ENCODE data around the gene NPTX1.
A peak's percentile ranks its signal among the peaks of the same experiment; 100 is the strongest.

The NPTX1 gene

DNA sequence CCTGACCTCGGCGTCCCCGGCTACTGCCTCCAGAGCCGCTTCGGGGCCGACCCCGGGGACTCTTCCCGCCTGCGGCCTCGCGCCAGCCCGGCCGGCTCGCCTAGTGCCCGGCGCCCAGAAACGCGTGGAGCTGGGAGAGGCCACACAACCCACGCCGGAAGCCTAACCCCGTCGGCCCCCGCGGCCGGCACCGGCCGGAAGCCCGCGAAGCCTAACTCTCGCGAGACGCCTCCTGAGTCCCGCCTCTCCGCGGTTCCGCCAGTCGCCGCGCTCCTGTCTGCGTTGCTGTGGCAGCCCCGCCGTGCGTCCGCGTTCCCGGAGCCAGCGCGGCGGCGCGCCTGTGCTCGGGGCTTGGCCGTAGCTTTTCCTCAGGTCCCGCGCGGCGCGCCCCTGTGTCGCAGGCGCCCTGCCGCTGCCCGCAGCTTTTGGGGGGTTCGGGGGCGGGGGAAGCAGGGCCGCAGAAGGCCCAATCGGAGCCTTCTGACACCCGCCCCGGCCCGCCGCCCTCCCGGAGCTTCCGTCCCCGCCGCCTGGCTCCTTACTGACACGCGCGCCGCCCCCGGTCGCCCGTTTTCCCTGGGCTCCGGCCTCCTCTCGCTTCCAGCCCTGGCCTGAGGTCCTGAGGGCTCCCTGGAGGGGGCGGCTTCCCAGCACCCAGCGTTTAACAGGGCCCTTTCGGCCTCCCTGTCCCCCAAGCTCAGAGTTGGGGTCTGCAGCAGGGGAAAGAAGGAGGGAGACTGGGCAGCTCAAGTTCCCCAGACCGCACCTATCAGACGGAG, 21.7 kb downstream of the NPTX1 start:
- H3K27me3 ChIP-seq = peaks cover 0 to 29% (median 19%) of the 10 kb centered on the region in 11 experiments; a peak in 12 of 22 replicates
- no peaks in the 10 kb centered on the region for H3K9me3 ChIP-seq (replicated peaks in 1 of 11)
- no peaks in the 10 kb centered on the region for H4K20me1 ChIP-seq
- peak overlapping the region; percentile 65 to 85 (median 74) for H3K4me3 ChIP-seq
- peak overlapping the region; percentile 90 to 99 (median 96) for H3K27ac ChIP-seq
- peaks cover 39 to 58% (median 50%) of the 10 kb centered on the region in 10 experiments for H3K4me1 ChIP-seq
- no peak for TF ChIP-seq Cebpa-rat (IDR thresholded peaks at IDR 0.05)
- H3K36me3 ChIP-seq = no peaks in the 10 kb centered on the region
- peak overlapping the region; percentile 88 to 98 (median 95) for H3K9ac ChIP-seq
- peak overlapping the region; percentile 87 to 98 (median 95) for H3K4me2 ChIP-seq

DNA sequence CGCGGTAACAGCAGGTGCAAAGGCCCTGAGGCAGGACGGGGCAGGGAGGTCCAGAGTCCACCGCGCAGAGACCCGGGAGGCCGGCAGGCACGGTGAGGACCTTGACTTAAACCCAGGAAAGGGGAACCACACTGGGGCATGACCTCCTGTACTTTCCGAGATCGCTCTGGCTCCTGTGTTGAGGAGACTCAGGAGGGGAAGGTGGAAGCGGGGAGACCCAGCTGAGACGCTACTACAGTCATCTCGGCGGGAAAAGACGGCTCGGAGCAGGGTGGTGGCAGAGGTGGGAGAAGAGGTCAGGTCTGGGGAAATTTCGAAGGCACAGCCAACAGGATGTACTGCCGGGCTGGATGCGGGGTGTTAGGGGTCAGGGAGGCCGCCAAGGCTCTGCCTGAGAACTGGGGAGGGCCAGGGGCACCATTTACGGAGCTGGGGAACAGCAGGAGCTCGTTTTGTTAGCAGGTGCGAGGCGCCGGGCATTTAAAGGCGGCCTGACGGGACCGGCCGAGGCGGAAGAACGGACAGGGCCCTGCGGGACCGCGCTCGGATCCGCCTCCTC, 22.3 kb downstream of the NPTX1 start:
- H4K20me1 ChIP-seq = no peaks in the 10 kb centered on the region; a peak in 1 of 22 replicates
- no peaks in the 10 kb centered on the region for H3K9me3 ChIP-seq (replicated peaks in 1 of 11)
- peak overlapping the region; percentile 87 to 98 (median 95) for H3K4me2 ChIP-seq
- no peak for TF ChIP-seq Cebpa-rat (IDR thresholded peaks at IDR 0.05)
- peaks cover 39 to 58% (median 50%) of the 10 kb centered on the region in 10 experiments for H3K4me1 ChIP-seq
- H3K4me3 ChIP-seq = peak overlapping the region; percentile 65 to 85 (median 74)
- H3K9ac ChIP-seq = peak overlapping the region; percentile 88 to 98 (median 95)
- peak overlapping the region; percentile 90 to 99 (median 96) for H3K27ac ChIP-seq
- no peaks in the 10 kb centered on the region for H3K36me3 ChIP-seq
- peaks cover 0 to 27% (median 19%) of the 10 kb centered on the region in 11 experiments; a peak in 12 of 22 replicates for H3K27me3 ChIP-seq

DNA sequence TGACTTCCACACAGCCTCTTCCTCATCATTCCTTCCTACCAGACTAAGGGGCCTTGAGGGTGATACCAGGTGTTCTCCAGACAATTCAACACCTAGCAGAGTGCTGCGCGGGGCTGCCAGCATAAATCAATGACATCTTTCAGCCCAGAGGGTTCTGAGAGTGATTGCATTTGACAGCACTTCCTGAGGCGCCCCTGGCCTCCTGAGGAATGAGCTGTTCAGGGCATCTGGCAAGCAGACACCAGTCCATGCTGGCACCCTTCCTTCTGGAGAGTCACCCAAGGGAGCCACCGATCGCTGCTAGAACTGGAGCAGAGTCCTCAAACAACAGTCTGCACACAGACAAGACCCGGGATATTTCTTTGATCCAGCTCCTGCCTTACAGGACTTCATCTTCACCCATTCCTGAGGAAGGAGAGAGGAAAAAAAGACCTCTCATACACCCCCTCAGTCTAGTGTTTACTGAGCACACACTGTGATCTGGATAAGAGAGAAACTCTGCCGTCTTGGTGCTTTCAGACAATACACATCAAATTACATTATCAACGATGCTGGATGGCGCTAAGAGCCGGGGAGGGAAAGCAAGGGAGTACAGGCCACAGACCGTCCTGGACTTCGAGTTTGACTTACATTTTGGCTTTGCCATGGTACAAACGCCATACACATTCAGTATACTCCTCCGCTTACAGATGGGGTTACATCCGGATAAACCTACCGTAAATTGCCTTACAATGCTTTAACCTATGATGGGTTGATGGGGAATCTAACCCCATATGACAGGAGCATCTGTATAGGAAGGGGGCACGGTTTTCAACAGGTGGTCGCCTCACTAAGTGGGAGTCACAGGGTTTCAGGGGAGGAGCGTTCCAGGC, 23.0 kb downstream of the NPTX1 start:
- H3K27ac ChIP-seq = peak overlapping the region in 8 of 11 experiments; percentile 92 to 99 (median 96); a peak in 14 of 22 replicates
- no peaks in the 10 kb centered on the region for H3K36me3 ChIP-seq
- peak overlapping the region; percentile 65 to 85 (median 74); a peak in 17 of 20 replicates for H3K4me3 ChIP-seq
- TF ChIP-seq Cebpa-rat (IDR thresholded peaks at IDR 0.05) = no peak
- H3K4me2 ChIP-seq = peak overlapping the region; percentile 87 to 98 (median 95)
- H3K9ac ChIP-seq = peak overlapping the region in 9 of 11 experiments; percentile 38 to 98 (median 92); a peak in 13 of 22 replicates
- no peaks in the 10 kb centered on the region; a peak in 1 of 22 replicates for H4K20me1 ChIP-seq
- peaks cover 0 to 22% (median 15%) of the 10 kb centered on the region in 11 experiments; a peak in 9 of 22 replicates for H3K27me3 ChIP-seq
- peaks cover 36 to 56% (median 50%) of the 10 kb centered on the region in 10 experiments for H3K4me1 ChIP-seq
- no peaks in the 10 kb centered on the region for H3K9me3 ChIP-seq (replicated peaks in 1 of 11)

DNA sequence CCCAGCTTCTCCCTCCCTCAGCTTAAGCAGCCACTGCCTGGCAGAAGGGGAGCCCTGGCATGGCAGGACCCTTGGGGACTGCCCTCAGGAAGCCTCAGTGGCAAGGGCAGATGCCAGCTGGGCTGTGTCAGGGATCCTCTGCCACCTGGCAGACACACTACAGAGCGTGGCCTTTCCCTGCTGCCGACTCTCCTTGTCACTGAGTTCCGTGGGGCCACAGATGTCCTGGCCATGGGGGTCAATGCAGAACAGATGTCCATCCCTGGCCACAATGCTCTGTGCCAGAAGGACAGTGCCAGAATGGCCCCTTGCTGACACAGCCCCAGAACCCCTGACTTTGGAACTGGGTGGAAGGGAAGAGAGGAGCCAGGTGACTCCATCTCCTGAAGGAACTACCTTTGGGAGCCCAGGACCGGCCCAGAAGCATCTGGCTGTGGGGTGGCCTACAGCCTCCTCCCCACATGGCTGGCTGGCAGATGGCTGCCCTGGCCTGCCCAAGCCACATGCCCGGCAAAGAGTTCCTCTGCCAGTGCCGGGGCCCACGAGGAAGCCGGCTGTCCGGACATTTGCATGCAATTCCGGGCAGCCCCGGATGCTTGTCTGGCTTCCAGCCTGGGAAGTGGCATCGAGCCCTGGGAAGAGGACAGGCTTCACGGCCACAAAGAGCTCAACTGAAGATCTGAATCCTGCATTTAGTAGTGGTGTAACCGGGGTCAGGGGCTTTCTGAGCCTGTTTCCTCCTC, 24.1 kb downstream of the NPTX1 start:
- H3K36me3 ChIP-seq = no peaks in the 10 kb centered on the region
- no peaks in the 10 kb centered on the region; a peak in 1 of 22 replicates for H4K20me1 ChIP-seq
- H3K27me3 ChIP-seq = peaks cover 0 to 18% (median 7%) of the 10 kb centered on the region in 11 experiments; a peak in 8 of 22 replicates
- no peak overlapping the region for H3K27ac ChIP-seq
- peak overlapping the region in 8 of 11 experiments; percentile 4 to 40 (median 34); a peak in 10 of 22 replicates for H3K9ac ChIP-seq
- peaks cover 26 to 46% (median 40%) of the 10 kb centered on the region in 10 experiments for H3K4me1 ChIP-seq
- H3K9me3 ChIP-seq (replicated peaks in 1 of 11) = no peaks in the 10 kb centered on the region
- no peak for TF ChIP-seq Cebpa-rat (IDR thresholded peaks at IDR 0.05)
- peak overlapping the region in 7 of 11 experiments; percentile 17 to 69 (median 47); a peak in 13 of 22 replicates for H3K4me2 ChIP-seq
- no peak overlapping the region for H3K4me3 ChIP-seq

DNA sequence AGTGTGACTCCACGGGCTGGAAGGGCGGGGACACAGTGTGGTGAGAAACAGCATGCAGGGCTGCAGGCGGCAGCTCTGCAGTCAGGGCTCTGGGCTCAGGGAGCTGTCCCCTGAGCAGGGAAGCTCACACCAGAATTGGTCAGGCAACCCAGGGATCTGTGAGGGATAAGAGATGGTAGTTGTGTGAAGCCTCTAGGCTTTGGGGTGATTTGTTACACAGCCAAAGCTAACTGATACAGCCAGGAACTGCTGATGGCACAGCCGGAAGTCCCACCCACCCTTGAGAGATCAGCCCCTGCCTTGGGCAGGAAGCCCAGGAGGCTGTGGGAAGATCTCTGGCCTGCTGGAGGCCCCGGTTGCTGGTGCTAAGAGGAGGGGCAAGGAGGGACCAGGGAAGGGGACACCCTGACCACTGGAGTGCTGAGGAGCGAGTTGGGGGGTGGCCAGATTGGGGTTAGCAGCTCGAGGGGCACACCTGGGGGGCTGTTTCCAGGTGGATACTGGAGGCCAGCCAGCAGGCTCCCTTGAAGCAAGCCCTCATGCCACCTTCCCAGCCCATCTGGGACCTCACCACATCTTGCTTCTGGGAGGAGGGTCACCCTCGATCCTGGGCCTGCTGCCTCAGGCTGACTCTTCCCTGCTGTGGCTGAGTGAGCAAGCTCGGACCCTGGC, 25.2 kb downstream of the NPTX1 start:
- no peak overlapping the region for H3K27ac ChIP-seq

DNA sequence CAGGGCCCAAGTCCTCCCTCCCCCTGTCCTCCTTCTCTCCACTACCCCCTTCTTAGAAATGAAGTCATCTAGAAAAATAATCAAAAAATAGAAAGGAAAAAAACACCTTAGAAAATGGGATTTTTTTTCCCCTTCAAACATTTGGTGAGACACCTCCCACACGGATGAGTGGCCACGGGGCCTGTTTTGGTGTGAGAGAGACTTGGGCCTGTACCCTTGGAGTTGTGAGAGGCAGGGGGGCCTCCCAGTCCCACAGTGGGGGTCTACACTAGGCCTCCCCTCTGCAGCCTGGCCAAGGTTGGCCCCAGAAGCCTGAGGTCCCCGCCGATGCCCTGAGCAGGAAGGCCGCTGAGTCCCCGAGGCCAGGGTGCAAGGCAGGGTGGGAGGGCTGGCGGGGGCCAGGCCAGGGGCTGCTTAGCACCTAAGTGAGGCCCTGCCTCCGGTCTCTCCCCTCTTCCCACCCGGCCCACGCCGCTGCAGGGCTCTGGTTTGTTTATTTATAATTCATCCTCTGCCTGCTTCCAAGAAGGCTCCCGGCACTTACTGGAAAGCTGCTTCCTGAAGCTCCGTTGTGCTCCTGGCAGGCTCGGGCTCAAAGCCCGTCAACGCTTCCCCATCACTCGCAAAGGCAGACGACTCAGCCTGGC, 26.4 kb downstream of the NPTX1 start:
- Histone ChIP-seq H3K27me3 (peaks cover 0 to 10% (median 0%) of the 10 kb centered on the region in 11 experiments; a peak in 7 of 22 replicates), H3K27ac (no peak overlapping the region)

More for the DNA sequence above, 25.2 kb downstream of the NPTX1 start:
- H3K4me2 ChIP-seq = peak overlapping the region in 4 of 11 experiments; percentile 29 to 69 (median 53); a peak in 5 of 22 replicates
- no peak for TF ChIP-seq Cebpa-rat (IDR thresholded peaks at IDR 0.05)
- peaks cover 0 to 8% (median 0%) of the 10 kb centered on the region in 11 experiments; a peak in 3 of 22 replicates for H4K20me1 ChIP-seq
- H3K27me3 ChIP-seq = peaks cover 0 to 10% (median 0%) of the 10 kb centered on the region in 11 experiments; a peak in 5 of 22 replicates
- peaks cover 16 to 41% (median 34%) of the 10 kb centered on the region in 10 experiments for H3K4me1 ChIP-seq
- no peak overlapping the region for H3K4me3 ChIP-seq
- H3K9me3 ChIP-seq (replicated peaks in 1 of 11) = no peaks in the 10 kb centered on the region
- no peaks in the 10 kb centered on the region for H3K36me3 ChIP-seq
- H3K9ac ChIP-seq = 0 out of 22 replicates have a peak overlapping the region, but pooled peaks of 1 of the 11 experiments have one; percentile 23

More for the DNA sequence above, 26.4 kb downstream of the NPTX1 start:
- TF ChIP-seq Cebpa-rat (IDR thresholded peaks at IDR 0.05) = no peak
- no peaks in the 10 kb centered on the region for H3K9me3 ChIP-seq (replicated peaks in 1 of 11)
- peaks cover 8 to 31% (median 24%) of the 10 kb centered on the region in 10 experiments; a peak in 19 of 20 replicates for H3K4me1 ChIP-seq
- peaks cover 0 to 20% (median 0%) of the 10 kb centered on the region in 11 experiments; a peak in 4 of 22 replicates for H4K20me1 ChIP-seq
- no peak overlapping the region for H3K4me3 ChIP-seq
- H3K9ac ChIP-seq = no peak overlapping the region
- no peaks in the 10 kb centered on the region for H3K36me3 ChIP-seq
- no peak overlapping the region for H3K4me2 ChIP-seq
